Spleen (tissue), 11 donors: ENCODE results near the gene ATF6B. TPM values are rescaled to one million over a fixed set of nuclear protein-coding genes. Genes with fewer than 3 reads are reported as not detected.

Experiments
- DNase-seq: peaks from one replicate; pipeline ENCODE4 v3.0.0-alpha.2; 2020
- H3K27ac ChIP-seq, 8 donors: fragments of 200-600 bp; sonication (generic) in 7 of 8; 1 replicate in 4 of 8; 2 replicates in 4 of 8; pipeline versions ENCODE4 v1.5.0 to v1.8.0; 2016 to 2021; ENCODE audit warnings: inconsistent platforms in 4 of 8, mild to moderate bottlenecking in 4 of 8, moderate library complexity in 1 of 8
- H3K27me3 ChIP-seq, 7 donors: fragments of 200-600 bp; sonication (generic) in 6 of 7; replicated peaks in 1 of 7; 1 replicate in 4 of 7; 2 replicates in 3 of 7; pipeline versions ENCODE4 v1.5.0 to v1.8.0; 2016 to 2021; ENCODE audit warnings: inconsistent platforms in 3 of 7, mild to moderate bottlenecking in 1 of 7
- H3K36me3 ChIP-seq, 6 donors: fragments of 200-600 bp; sonication (generic) in 5 of 6; 1 replicate in 4 of 6; 2 replicates in 2 of 6; pipeline versions ENCODE4 v1.5.0 to v1.8.0; 2016 to 2021; ENCODE audit warnings: inconsistent platforms in 2 of 6
- H3K4me1 ChIP-seq, 6 donors: fragments of 200-600 bp; sonication (generic) in 5 of 6; 1 replicate in 3 of 6; 2 replicates in 3 of 6; pipeline versions ENCODE4 v1.5.0 to v1.8.0; 2016 to 2021; ENCODE audit warnings: inconsistent platforms in 3 of 6
- H3K4me3 ChIP-seq, 8 donors: fragments of 200-600 bp; sonication (generic) in 7 of 8; 1 replicate in 4 of 8; 2 replicates in 4 of 8; pipeline versions ENCODE4 v1.5.0 to v1.8.0; 2016 to 2021; ENCODE audit warnings: inconsistent platforms in 4 of 8, mild to moderate bottlenecking in 4 of 8, moderate library complexity in 2 of 8
- H3K9me3 ChIP-seq, 8 donors: fragments of 200-600 bp; sonication (generic) in 7 of 8; 1 replicate in 4 of 8; 2 replicates in 4 of 8; pipeline versions ENCODE4 v1.5.0 to v1.8.0; 2016 to 2021; ENCODE audit warnings: inconsistent platforms in 4 of 8
- POLR2A ChIP-seq, 3 donors: fragments of 450-650 bp; IDR thresholded peaks; one replicate each; pipeline ENCODE4 v1.5.1; 2017; ENCODE audit warnings: antibody characterized with exemption in 3 of 3, mild to moderate bottlenecking in 1 of 3
- POLR2AphosphoS5 ChIP-seq, 3 donors: sonication (generic); formaldehyde crosslinking; IDR thresholded peaks; one replicate each; pipeline ENCODE4 v1.5.1; 2017; ENCODE audit warnings: antibody characterized with exemption in 3 of 3
- WGBS, 5 donors: extraction: QIAGEN DNeasy Blood & Tissue Kit in 3 of 5; methylation state at CpG; one replicate each; pipeline versions ENCODE4 v1.1.5 to v1.1.7; 2013 to 2018; 5-methylcytosine and 5-hydroxymethylcytosine counted together
- intact Hi-C: fragments of 100-400 bp; cut with DNase I; formaldehyde crosslinking; loops from one replicate; pipeline ENCODE4 v1.15.0; 2023; ENCODE audit warnings: low total_unique reads
- polyA plus RNA-seq, 3 donors: library from polyadenylated mRNA; stranded (reverse); fragments of 200-250 nt; gene quantifications; one replicate each; pipeline ENCODE4 v1.2.1, GENCODE V29; 2013
- total RNA-seq, 7 donors: library from RNA; depleted of rRNA in 3 of 7; stranded (reverse); fragments of >200 nt in 3 of 7; fragmentation: NEBNext Ultra II Directional in 4 of 7; extraction: Animal tissue kit (Norgen Biotek cat#: 25700) in 4 of 7; gene quantifications; one replicate each; pipeline versions ENCODE4 v1.1.0 to v1.2.1, GENCODE V29; 2016 to 2021
- TF ChIP-seq, protein P1 (sequence below), 11 experiments: fragments of 200-600 bp in 7 of 11; fragments of 450-650 bp in 4 of 11; sonication (generic) in 4 of 11; IDR thresholded peaks in 8 of 11; conservative IDR thresholded peaks in 3 of 11; 1 replicate in 7 of 11; 2 replicates in 4 of 11; pipeline versions ENCODE4 v1.4.0 to v1.8.0; 2016 to 2021; ENCODE audit warnings: antibody characterized with exemption in 11 of 11, inconsistent platforms in 4 of 11, mild to moderate bottlenecking in 1 of 11
- donor health status: healthy with polysubstance abuse.
- donor health status: DM: no; HTN: no; CAD: no; lungs with moderate emphysema.
- donor health status: DM: no; HTN: no; CAD: no.
- donor health status: Bipolar disorder and iron deficiency.
- donor health status: healthy.
- donor health status: DM: no; HTN: no; CAD: no.
- donor health status: DM: yes; HTN: yes; CAD: no.

Gene ATF6B
- total and polyA plus RNA-seq, 10 donors: 45.3 to 126 (median 92.7) TPM

DNA sequence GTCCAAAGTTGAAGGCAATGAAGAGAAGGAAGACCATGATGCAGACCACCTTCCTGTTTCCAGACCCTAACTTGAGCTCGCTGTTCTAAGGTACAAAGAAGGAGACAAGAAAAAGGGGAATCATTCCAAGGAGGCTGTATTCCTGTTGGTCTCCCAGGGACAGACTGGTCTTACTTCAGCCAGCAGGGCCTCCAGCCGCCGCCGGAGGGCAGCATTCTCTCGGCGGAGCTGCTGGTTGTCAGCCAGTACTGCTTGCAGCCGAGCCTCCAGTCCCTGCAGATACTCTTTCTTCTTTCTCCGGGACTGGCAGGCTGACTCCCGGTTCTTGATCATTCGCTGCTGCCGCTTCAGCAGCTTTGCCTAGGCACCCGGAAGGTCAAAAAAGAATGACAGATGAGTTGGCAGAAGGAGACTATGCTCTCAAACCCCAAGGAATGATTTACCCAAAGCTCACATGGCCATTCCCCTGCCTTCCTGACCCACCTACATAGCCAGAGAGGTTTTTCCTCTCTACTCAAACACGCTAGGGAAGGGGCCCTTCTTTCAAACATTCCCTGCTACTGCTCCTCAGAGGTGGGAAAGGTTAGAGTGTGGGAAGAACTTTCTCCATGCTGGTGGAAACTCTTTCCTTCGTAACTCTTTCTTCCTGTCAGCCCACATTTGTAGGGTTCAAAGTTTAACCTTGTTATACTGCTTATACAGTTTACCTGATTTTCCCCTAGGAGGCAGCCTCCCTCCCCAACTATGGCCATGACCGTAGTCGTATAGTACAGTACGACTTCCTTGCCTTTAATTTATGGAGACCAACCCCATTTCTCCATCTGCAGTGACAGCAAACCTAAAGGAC, 9.0 kb downstream of the ATF6B start:
- H3K4me1 ChIP-seq: peaks cover 7 to 53% (median 27%) of the 10 kb centered on the region in 6 donors
- intact Hi-C loops: no loop called here
- WGBS, 5 donors: 23 to 38% (median 31%) methylated on average over 17 of the region's 17 CpGs
- no peaks in the 10 kb centered on the region for H3K27me3 ChIP-seq
- no peaks in the 10 kb centered on the region for H3K9me3 ChIP-seq
- H3K36me3 ChIP-seq: peaks cover 6 to 100% (median 90%) of the 10 kb centered on the region in 6 donors
- TF ChIP-seq, protein P1, sequence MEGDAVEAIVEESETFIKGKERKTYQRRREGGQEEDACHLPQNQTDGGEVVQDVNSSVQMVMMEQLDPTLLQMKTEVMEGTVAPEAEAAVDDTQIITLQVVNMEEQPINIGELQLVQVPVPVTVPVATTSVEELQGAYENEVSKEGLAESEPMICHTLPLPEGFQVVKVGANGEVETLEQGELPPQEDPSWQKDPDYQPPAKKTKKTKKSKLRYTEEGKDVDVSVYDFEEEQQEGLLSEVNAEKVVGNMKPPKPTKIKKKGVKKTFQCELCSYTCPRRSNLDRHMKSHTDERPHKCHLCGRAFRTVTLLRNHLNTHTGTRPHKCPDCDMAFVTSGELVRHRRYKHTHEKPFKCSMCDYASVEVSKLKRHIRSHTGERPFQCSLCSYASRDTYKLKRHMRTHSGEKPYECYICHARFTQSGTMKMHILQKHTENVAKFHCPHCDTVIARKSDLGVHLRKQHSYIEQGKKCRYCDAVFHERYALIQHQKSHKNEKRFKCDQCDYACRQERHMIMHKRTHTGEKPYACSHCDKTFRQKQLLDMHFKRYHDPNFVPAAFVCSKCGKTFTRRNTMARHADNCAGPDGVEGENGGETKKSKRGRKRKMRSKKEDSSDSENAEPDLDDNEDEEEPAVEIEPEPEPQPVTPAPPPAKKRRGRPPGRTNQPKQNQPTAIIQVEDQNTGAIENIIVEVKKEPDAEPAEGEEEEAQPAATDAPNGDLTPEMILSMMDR (IDR thresholded peaks at IDR 0.05 in 8 of 11, conservative IDR thresholded peaks at IDR 0.05 in 3 of 11): peak; percentile 61 to 93 (median 89)
- TF ChIP-seq POLR2A (IDR thresholded peaks at IDR 0.05) (no peak), POLR2AphosphoS5 (IDR thresholded peaks at IDR 0.05) (peak; percentile 45 to 75 (median 73))
- H3K4me3 ChIP-seq: no peak overlapping the region
- peak; percentile 95 for DNase-seq
- H3K27ac ChIP-seq: peak overlapping the region; percentile 19 to 68 (median 58)

DNA sequence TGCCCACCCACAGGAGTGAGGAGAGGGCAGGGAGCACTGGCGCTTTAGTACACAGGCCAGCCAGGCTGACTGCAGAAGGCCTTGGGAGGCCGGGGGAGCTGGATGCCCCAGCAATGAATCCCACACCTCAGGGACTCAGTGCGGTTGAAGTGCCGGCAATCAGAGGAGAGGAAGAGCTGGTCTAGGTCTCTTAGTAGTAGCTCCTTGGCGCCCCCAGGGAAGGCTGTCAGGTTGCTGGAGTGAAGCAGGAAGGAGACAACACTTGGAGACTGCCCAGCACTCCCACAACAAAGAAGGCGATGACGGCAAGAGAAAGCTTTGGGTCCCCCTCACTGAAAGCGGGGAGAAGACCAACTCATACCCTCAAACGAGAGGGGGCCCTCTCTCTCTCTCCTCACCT, 10.6 kb downstream of the ATF6B start:
- intact Hi-C loops: no loop called here
- WGBS, 5 donors: 90 to 96% (median 94%) methylated on average over 9 of the region's 9 CpGs
- H3K36me3 ChIP-seq: peaks cover 6 to 96% (median 76%) of the 10 kb centered on the region in 6 donors
- DNase-seq: no peak
- TF ChIP-seq POLR2A (IDR thresholded peaks at IDR 0.05): no peak
- TF ChIP-seq POLR2AphosphoS5 (IDR thresholded peaks at IDR 0.05): peak in 2 of 3 donors; percentile 9 to 42
- TF ChIP-seq, protein P1 (IDR thresholded peaks at IDR 0.05 in 8 of 11, conservative IDR thresholded peaks at IDR 0.05 in 3 of 11): no peak
- H3K27me3 ChIP-seq: no peaks in the 10 kb centered on the region
- peaks cover 13 to 55% (median 31%) of the 10 kb centered on the region in 6 donors for H3K4me1 ChIP-seq
- H3K9me3 ChIP-seq: no peaks in the 10 kb centered on the region
- peak overlapping the region in 2 of 8 donors; percentile 17 to 58 for H3K27ac ChIP-seq
- no peak overlapping the region for H3K4me3 ChIP-seq

DNA sequence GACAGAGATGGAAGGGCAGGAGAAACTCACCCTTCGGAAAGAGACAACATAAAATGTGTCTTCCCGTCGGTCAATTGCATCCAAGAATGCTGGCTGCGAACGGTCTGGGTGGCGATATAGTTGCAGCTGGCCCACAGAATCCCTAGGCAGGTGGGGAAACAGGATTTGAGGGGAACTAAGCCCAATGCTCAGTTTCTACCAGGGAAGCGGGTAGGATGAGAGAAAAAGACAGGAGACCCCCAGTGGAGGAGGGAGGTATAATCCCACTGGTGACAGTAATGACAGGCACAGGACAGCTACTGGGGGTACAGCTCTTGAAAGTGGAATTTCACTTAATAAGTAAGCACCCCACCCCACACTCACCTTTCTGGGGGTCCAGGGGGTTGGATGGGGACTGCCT, 11.4 kb downstream of the ATF6B start:
- DNase-seq: no peak
- TF ChIP-seq, protein P1 (IDR thresholded peaks at IDR 0.05 in 8 of 11, conservative IDR thresholded peaks at IDR 0.05 in 3 of 11): peak in 6 of 11 experiments; percentile 19 to 42 (median 36)
- TF ChIP-seq POLR2A (IDR thresholded peaks at IDR 0.05): no peak
- WGBS, 5 donors: 87 to 96% (median 92%) methylated on average over 7 of the region's 7 CpGs
- Histone ChIP-seq H3K27ac (peak overlapping the region in 2 of 8 donors; percentile 12 to 15), H3K4me3 (no peak overlapping the region), H3K36me3 (peaks cover 6 to 96% (median 68%) of the 10 kb centered on the region in 6 donors), H3K27me3 (no peaks in the 10 kb centered on the region), H3K9me3 (no peaks in the 10 kb centered on the region), H3K4me1 (peaks cover 13 to 63% (median 32%) of the 10 kb centered on the region in 6 donors)
- intact Hi-C loops: no loop called here

DNA sequence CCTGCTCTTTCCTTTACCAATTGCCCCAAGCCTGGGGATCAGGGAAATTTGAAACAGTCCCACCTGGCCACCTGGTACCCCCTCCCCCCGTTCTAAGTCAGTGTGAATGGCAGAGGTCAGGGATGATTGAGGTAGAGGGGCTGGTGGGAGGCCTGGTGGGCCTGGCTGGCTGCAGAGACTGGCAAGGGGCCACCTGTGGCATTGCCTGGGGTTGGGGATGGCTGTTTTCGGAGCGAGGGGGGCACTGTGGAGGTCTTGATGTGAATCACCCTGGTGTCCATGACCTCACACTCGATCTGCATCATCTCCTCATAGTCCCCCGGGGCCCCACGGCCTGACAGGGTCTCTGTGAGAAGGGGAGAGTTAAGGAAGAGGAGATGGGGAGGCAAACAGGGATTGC, 12.4 kb downstream of the ATF6B start:
- DNase-seq: no peak
- intact Hi-C loops: no loop called here
- H3K27me3 ChIP-seq: no peaks in the 10 kb centered on the region
- 85 to 94% (median 89%) methylated on average over 6 of the region's 6 CpGs for WGBS, 5 donors
- H3K27ac ChIP-seq: no peak overlapping the region
- peaks cover 15 to 73% (median 41%) of the 10 kb centered on the region in 6 donors for H3K4me1 ChIP-seq
- H3K9me3 ChIP-seq: no peaks in the 10 kb centered on the region
- no peak overlapping the region for H3K4me3 ChIP-seq
- peaks cover 2 to 96% (median 58%) of the 10 kb centered on the region in 6 donors for H3K36me3 ChIP-seq
- peak in 1 of 3 donors; percentile 6 for TF ChIP-seq POLR2AphosphoS5 (IDR thresholded peaks at IDR 0.05)
- TF ChIP-seq, protein P1 (IDR thresholded peaks at IDR 0.05 in 8 of 11, conservative IDR thresholded peaks at IDR 0.05 in 3 of 11): no peak
